Measurements from ENCODE around the gene SOX10.
"Not testable (repeated sequence)": the region's sequence is repeated elsewhere in the genome, so short reads cannot be mapped to it uniquely, and the experiment has no call there.

SOX10 gene

GRCh38 chr22:37959231-37959825 is 25.0 kb downstream of the SOX10 start:
- DNase-seq: no peak

GRCh38 chr22:37957232-37957631 is 27.1 kb downstream of the SOX10 start:
- DNase-seq: no peak

GRCh38 chr22:37955825-37956397 is 28.4 kb downstream of the SOX10 start:
- DNase-seq: not testable (repeated sequence)

DNA sequence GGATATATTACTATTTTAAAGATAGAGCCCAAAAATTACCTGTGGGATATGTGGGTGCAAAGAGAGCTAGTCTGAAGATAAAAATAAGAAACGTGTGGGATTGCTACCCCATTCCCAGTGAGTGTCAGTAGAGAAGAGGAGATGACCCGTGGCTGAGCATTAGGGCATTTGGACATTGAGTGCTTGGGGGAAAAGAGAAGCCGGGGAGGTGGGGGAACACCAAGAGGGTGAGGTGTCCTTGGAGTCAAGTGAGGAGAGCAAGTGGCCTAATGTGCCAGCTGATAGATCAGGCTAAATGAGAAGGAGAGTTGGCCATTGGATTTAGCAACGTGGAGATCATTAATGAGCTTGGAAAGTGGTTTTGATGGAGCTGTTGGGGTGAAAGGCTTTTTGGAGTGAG is 29.7 kb downstream of the SOX10 start:
- DNase-seq: no peak

GRCh38 chr22:37953437-37954179 is 30.7 kb downstream of the SOX10 start, which contains the start of the genes C22orf23 and POLR2F:
C22orf23 (minus strand) TSS chr22:37953601; CDS start chr22:37953149, 452 bp downstream.
POLR2F (plus strand) TSS chr22:37953699; CDS start chr22:37953788, 89 bp downstream.
- DNase-seq: peak; percentile 87 to 97 (median 95)

DNA sequence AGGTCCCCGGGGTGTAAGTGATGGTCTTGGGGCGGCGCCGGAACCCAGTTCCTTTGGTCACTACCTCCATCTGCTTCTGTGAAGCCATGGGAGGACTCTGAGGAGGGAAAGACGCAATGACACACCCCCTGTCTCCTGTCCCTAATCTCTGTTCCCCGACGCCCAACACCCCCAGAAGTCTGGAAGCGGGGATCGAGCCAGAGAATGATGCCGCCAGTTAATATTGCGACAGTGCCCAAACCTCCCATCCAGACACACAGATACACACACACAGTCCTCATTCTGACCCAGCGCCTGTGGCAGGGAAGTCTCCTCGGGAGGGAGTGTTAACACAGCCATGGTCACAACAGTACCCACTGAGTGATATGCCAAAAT is 31.3 kb downstream of the SOX10 start:
- no peak for DNase-seq

- not testable (repeated sequence) for DNase-seq
These were observed 31.7 kb downstream of the SOX10 start for GRCh38 chr22:37952629-37953028.

GRCh38 chr22:37951305-37951704 is 33.0 kb downstream of the SOX10 start:
- no peak for DNase-seq

- not testable (repeated sequence) for DNase-seq
These were observed 37.1 kb downstream of the SOX10 start for GRCh38 chr22:37947142-37947795.

- not testable (repeated sequence) for DNase-seq
These were observed 39.9 kb downstream of the SOX10 start for GRCh38 chr22:37944423-37944822.

- DNase-seq: no peak
These were observed 40.5 kb downstream of the SOX10 start for GRCh38 chr22:37943825-37944198.

DNA sequence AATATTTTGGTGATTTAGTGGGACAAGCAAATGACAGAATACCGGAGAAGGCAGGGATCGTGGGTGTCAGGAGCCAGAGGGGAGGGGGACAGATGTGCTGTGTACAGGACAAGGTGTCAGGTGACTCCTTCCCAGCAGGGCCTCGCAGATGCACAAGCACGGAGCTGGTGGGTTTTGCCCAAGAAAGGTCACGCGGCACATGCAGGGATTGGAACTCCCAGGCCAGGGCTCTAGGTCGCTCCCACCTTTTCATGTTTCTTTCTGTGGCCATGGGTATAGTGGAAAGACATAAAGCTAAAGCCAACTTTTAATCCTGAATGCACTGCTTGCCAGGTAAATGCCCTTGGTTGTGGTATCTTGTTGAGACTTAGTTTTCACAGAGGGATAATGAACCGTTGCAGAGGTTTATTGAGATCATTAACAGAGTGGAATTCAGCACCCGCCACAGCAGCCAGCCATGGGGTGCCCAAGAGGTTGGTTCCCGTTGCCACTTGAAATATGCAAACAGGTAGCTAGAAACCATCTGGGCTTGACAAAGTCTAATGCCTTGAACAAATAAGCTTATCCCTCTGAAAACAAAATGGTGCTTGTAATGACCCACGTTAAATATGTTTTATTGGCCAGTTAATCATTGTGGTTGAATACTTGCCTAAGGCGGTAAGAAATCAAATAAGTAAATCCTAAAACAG is 41.1 kb downstream of the SOX10 start:
- no peak for DNase-seq

GRCh38 chr22:37942133-37942532 is 42.2 kb downstream of the SOX10 start:
- DNase-seq: no peak

- no peak for DNase-seq
These were observed 43.5 kb downstream of the SOX10 start for GRCh38 chr22:37940698-37941376.

GRCh38 chr22:37933711-37934376 is 50.5 kb downstream of the SOX10 start:
- peak; percentile 54 to 69 (median 64) for DNase-seq

DNA sequence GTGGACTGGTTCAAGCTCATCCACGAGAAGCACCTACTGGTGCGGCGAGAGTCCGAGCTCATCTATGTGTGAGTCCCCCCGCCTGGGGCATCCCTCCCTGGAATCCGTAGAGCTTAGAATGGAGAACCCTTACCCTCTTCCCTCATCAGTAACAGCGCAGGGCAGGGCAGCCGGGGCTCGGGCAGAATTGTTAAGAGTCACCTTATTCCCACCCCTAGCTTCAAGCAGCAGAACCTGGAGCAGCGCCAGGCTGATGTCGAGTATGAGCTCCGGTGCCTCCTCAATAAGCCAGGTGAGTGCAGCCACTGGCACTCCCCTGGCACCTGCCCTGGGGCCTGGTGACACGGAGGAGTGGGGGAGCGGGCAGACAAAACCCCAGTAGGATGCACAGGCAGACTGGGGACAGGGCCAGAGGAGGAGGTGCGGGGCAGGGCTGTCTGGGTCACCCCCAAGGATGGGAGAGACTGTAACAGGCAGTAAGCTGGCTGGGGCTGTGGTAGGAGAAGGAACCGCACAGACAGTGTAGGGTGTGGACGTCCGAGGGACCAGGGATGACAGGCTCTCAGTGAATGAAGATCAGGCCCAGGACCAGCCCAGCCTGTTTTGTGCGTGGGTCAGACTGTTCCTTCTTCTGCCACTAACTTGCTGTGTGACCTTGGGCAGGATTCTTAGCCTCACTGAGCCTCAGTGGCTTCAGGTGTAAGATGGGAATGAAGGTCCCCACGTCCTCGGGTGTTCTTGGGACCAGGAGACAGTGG is 51.4 kb downstream of the SOX10 start:
- no peak for DNase-seq

- no peak for DNase-seq
These were observed 52.0 kb downstream of the SOX10 start for GRCh38 chr22:37932401-37932800.

DNA sequence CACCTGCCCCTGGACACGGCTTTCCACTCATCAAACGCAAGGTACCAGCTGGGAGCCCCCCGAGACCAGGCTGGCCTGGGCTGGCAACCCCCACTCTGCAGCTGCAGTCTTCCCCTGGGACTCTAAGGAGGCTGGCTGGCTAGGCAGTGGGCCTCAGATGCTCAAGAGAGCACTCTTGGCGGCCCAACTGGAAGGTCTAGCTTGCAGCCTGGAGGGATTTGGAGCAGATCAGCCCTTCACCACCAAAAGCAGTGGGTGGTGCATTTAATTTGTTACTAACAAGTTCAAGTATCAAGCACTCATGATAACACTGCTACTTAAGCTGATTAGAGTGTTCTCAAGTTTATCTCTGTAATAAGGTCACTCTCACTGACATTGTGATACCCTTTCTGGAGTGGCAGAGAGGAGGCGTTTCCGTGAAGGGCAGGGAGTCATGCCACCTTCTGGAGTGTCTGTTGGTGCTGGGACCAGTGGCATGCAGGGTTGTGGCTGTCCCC is 52.4 kb downstream of the SOX10 start:
- DNase-seq: no peak

GRCh38 chr22:37930952-37931440 is 53.4 kb downstream of the SOX10 start:
- no peak for DNase-seq

DNA sequence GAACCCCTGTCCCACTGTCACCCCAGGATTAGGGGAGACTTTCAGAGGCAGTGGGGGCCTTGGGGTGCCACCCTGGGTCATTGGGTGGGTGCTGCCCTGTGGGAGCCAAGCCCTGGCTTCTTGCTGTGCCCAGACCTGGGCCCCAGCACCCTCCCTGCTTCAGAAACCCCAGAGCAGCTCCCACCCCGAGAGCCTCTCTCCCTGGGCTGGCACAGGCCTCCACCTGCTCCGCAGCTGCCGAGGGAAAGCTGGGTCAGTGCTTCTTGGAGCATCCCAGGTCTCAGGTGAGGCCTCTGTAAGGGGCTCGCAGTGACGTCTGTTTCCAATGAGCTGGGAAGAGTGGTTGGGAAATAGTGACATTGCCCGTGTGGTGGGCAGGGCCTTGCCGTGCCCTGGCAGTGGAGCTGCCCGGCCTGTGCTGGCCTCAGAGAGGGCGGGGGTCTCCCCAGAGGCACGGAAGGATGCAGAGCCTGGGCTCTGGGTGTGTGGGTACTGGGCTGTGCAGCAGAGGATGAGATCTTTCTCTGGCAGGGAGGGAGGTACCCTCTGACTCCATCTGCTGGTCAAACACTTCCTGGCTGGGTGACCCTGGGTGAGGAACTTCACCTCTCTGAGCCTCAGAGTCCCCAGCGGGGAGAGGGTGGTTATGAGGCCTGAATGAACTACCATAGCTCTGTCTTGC is 53.9 kb downstream of the SOX10 start:
- DNase-seq: no peak

Data from stimulated activated naive CD4-positive, alpha-beta T cell (primary cell).